Hematopoietic multipotent progenitor cell (in vitro differentiated cells): Measurements from ENCODE around the gene MTARC2. TPM values are rescaled to one million over a fixed set of nuclear protein-coding genes. Genes with fewer than 3 reads are reported as not detected.
A peak's percentile ranks its signal among the peaks of the same experiment; 100 is the strongest.

Experiments
- DNase-seq, 3 donors: peaks; one replicate each; pipeline ENCODE4 v3.0.0-alpha.2; 2011 to 2015; ENCODE audit warnings: low read depth in 2 of 3, low spot score in 2 of 3
- total RNA-seq: library from RNA; depleted of rRNA; stranded (reverse); fragments of >200 nt; gene quantifications from one replicate; pipeline ENCODE4 v1.2.3, GENCODE V29; 2012

The MTARC2 gene
- total RNA-seq, 1 donor, result 0.27 TPM

DNA sequence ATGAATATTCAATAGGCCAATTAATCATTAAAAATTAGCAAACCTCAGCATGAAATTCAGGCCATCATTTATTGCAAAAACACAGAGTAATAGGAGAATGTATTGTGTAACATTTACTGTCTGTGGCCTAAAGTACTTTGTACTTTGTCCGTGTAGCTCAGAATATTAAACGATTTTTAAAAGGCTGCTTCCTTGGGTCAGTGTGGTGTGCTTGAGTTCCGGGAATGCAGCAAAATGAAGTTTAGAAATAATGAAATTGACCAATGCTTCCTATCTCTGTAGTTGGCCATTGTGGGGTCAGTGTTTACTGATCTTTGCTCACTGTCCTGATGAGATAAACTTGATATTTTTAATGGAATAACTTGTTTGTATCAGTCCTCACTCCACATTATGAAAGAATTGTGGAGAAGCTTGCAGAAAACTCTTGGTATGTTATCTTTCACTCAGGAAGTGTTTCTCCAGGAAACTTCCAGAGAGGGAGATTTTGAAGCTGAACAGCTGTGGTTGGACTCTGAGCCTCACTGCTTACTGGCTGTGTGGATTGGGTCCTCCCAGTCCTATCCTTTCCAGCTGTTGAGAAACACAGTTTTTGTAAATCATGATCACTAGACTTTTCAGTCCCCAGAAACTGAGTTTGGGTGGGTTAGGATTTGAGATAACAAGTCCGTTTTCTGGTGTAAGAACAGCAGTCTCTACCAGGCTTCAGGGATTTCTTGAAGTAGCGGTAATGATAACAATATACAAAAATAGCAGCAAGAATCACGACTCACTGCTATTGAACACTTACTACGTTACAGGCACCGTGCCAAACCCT is 19.4 kb downstream of the MTARC2 start:
- no peak for DNase-seq

DNA sequence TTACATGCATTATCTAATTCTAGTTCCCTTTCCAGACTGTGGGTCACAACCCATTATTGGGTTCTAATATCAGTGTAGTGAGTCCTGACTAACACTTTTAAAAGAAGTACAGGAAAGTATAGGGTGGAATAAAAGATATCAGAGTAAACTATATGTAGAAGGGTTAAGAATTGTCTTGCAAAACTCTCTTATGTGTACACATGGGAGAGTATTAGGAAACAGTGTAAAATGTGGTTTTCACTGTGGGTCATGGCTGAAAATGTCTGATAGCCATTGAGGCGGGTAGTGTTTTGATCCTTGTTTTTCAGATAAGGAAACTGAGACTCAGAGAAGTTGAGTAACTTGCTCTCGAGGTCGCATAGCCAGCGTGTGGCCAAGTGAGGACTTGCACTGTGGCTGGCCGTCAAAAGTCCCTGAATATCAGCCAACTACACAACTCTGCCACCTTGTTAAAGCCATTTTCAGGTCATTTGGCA is 20.0 kb downstream of the MTARC2 start:
- DNase-seq, result no peak

DNA sequence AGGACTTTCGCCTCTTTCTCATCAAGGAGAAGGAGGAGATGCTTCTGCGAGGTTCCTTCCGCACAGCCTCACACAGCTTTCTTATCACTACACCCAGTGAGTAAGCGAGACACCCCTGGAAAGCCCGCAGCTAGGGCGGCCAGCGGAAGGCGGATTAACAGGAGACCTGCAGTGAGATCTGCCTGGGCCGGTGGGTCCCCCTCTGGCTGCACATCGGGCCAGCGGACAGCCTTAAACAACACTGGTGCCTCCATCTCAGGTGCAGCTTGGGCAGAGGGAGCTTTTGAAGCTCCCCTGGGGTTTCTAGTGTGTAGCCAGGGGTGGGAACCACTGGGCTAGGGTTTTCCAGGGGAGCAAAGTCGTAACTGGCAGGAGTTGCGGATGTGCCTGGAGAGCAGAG is 21.1 kb downstream of the MTARC2 start:
- no peak for DNase-seq

DNA sequence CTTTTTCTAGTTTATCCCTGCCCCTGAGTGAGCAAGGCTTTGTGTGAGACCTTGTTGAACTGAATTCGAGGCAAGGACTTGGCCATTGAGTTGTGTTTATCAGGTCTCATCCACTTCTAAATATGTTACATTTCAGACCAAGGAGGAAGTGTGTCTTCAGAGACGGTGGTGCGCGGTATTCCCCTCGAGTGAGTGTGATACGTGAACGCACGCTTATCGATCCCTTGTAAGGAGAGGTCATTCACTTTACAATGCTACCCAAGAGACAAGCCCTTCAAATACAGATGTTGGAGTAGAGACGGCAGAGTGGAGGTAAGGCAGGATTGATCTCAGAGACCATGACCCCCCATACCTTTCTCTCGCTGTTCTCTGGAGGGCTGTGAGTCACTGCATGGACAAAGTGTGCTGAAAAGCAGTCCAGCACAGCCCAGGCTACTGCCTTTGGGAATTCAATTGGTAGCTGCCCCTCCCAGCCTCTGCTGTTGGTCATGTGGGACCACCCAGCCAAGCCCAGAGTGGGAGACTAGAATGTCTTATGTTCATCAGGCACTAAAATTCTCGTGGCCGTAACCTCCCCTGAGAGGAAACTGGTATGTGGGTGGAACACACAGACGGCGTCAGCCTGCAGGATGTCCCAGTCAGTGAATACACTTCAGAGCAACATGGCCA is 22.3 kb downstream of the MTARC2 start:
- DNase-seq, result no peak

DNA sequence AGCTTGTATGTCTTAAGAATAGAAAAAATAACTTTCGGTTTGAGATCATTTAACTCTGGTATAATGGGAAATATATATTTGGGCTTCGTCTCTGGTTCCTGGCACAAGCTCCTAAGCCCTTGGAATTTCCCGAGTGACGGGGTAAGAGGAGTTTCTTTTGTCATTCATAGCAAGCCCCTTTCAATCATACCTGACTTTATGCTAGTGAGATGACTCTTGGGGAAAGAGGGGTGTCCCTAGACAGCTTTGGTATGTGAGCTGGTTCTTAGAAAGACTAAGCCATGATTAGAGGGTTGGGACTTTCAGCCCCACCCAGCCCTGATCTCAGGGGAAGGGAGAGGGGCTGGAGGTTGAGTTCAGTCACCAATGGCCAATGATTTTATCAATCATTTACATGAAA is 24.7 kb downstream of the MTARC2 start:
- no peak for DNase-seq

DNA sequence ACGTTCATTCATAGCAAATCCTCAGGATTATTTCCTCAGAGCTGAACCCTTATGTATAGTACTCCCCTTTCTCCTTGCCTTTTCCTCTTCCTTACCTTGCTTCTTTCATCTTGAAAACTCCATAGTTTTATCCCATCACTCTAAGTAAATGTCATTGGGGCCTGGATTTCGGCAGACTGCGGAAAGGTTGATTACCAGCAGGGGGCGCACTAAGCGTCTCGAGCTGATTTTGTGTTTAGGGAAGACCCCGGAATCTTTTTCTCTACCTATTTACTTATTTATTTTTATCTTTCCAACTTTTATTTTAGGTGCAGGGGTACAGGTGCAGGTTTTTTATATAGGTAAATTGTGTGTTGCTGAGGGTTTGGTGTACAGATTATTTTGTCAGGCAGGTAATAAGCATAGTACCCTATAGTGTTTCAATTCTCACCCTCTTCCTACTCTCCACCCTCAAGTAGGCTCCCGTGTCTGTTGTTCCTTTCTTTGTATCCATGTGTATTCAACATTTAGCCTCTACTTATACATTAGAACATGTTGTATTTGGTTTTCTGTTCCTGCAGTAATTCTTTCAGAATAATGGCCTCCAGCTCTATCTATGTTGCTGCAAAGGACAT is 27.2 kb downstream of the MTARC2 start:
- peak; percentile 7 to 56 (median 29) for DNase-seq

DNA sequence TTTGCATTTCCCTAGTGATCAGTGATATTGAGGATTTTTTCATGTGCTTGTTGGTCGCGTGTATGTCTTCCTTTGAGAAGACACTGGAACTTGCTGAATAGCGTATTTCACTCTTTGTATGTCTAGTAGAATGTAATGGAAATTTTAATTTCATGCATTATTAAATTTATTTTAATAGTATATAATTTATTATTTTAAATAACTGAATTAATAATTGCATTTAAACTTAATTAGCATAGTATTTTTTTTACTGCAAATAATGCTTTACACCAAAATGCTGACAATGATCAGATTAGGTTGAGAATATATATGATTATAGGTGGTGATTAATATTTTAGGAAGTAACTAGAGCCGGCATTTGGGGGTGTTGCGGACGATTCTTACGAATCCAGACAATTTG is 28.1 kb downstream of the MTARC2 start:
- no peak for DNase-seq

DNA sequence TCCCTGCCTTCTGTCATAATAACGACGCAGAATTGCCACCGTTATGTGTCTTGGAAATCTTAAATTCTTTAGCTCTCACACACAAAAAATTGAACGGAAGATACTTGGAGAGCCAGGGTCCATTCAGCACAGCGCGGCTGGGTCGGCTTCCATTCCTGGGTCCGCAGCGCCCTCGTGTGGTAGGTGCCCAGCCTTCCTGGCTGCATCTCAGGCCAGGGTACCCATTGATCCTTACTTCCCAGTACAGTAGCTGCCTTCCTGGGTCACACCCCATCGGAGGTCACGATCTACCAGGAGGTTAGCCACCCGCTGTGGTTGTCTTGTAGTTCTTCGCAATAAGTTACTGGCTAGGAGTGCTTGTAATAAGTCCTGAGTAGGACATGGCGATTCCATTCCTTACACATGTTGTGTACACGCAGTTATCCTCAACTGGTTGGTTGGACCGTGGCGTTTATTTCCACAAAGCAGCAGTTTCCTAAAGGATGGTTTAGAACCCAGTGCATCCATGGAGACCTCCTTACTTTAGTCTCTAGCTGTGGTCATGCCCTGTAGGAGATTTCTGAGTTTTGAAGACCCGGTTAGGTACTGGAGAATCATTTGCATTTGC is 28.7 kb downstream of the MTARC2 start:
- peak; percentile 21 to 76 (median 69) for DNase-seq

DNA sequence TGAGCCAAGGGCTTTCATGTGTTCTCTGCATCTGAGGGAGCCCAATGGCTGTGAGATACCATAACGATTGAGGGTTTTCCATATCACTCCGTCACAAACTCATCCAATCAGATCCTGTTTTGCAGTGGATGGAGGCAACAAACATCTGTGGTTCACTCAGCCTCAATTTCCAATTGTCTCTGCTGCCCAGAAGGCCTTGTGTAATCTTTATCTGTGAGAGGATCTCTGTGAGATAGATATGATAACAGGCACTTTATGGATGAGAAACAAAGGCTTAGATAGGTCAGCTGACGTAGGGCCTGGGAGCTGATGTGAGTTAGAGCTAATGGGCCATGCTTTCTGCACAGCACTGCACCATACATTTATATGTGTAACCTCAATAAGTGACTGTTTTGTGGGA is 35.3 kb downstream of the MTARC2 start:
- DNase-seq, result no peak

DNA sequence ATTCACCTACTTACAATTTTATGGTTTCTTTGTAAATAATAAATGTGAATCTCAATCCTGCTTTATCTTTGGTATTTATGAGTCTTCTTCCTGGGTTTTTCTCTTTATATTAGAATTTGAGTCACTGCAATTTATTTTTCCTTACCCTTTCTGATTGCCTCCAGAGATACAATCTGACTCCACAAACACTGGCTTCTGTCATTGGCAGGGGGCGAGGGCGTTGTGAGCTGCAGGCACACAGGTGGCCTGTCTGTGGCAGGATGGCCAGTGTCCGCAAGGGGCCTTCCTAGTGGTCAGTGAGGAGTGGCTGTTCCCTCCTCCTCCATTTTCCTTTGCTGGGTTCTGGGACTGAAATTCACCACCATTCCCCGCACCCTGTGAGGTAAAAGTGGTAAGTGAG is 36.6 kb downstream of the MTARC2 start:
- no peak for DNase-seq

DNA sequence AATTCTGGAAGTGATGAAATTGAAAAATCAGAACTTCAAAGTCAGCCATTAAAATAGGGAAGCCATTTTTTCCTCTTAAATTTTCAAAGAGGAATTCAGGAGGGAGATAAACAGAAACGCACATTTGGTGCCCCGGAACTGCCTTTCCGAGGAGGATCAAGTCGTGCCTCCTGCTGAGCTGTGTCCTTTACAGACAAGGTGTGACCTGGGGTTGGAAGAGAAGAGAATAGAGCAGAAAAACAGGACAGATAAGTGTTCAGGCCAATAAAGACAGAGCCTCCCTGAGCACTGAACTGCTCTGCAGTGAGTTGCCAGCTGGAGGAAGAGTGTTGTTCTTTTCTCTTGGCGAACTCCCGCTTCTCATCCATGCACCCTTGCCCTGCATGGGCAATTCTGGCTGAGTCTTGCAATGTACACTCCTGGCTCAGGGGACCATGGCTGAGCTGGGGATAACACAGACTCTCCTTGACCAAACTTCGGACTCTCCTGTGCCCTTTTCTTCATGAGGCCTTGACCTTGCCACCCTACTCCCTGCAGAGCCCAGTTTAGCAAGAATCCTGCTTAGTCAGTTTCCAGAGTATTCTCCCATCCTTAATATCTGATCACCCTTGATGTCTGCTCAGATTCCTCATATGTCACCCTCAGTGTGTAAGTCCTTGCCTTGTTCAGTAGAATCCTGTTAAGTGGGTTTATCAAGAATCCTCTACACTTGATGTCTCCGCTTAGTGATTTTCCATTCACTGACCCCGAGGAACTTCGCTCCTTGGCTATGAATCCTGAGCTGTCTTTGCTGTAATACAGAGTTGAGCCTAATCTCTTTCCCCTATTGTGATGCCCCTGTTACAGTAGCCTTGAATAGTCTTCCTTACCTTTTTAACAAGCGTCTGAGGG is 37.3 kb downstream of the MTARC2 start:
- DNase-seq, result no peak

DNA sequence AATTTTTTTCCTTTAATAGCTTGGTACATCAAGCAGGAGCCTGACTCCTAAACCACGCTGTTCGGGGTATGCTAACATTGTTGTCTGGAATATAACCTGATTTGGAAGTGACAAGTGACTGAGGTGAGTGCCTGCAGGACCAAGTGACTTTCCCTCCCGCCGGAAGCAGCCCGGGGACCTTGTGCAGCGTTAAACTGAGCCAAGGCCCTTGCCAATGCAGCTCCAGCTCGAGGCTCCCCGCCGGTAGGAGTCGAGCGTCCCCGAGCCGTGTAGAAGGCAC is 37.9 kb downstream of the MTARC2 start:
- DNase-seq, result peak in 1 of 3 donors; percentile 28

DNA sequence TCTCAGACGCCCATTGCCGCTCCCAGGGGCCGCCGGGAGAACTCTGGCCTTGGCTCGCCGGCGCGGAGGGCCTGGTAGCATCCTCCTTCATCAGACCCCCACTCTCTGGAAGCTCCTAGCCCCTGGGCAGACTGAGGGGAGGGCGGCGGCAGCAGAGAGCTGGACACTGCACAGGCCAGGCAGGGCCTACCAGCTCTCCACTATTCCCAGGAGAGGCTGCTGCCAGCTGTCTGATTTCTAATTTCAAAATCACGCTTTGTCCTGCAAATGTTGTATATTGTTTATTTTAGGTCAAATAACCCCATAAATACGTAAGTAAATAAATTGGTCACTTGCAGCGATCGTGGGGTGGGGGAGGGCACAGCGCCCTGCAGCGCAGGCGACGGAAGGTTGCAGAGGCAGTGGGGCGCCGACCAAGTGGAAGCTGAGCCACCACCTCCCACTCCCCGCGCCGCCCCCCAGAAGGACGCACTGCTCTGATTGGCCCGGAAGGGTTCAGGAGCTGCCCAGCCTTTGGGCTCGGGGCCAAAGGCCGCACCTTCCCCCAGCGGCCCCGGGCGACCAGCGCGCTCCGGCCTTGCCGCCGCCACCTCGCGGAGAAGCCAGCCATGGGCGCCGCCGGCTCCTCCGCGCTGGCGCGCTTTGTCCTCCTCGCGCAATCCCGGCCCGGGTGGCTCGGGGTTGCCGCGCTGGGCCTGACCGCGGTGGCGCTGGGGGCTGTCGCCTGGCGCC is 38.4 kb downstream of the MTARC2 start, which contains the start of gene MTARC1:
Gene MTARC1, plus strand, starts transcription at position 577 of the 732 bp plus-strand sequence. Its CDS starts 32 bp downstream, at position 609.
- DNase-seq, result peak in 2 of 3 donors; percentile 44 to 58

DNA sequence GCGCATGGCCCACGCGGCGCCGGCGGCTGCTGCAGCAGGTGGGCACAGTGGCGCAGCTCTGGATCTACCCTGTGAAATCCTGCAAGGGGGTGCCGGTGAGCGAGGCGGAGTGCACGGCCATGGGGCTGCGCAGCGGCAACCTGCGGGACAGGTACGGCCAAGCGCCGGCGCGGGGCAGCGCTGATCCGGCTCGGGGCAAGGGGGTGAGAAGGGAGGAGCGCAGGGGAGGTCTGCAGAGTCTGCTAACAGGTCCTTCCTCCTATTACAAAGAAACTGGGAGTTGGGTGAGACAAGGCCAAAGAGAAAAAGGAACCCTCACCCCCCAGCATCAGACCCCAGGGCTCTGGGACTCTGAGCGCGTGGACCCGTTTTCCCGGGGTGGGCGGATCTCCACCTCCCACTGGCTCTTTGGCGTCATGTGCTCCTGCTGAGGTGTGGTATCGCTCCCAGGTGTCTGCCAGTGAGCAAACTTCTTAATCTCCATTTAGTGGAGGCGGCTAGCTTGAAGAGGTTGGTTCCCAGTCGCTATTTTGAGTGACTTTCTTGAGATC is 39.0 kb downstream of the MTARC2 start:
- peak in 2 of 3 donors; percentile 7 to 14 for DNase-seq

DNA sequence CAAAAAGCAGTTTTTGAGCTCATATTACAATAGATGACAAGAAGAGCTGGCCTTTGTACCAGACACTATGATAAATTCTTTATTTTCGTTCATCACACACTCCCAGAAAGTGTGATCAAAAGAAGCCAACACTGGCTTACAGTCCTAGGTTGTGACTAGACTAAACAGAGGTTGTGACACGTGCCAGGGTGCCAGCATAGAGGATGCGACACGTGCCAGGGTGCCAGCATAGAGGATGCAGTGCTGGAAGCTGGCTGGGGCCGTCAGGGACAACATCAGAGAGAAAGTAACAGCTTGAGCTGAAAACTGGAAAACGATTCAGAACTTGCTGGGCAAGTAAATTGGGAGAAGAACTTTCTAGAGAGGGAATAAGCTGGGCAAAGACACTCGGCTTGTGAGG is 40.8 kb downstream of the MTARC2 start:
- no peak for DNase-seq

DNA sequence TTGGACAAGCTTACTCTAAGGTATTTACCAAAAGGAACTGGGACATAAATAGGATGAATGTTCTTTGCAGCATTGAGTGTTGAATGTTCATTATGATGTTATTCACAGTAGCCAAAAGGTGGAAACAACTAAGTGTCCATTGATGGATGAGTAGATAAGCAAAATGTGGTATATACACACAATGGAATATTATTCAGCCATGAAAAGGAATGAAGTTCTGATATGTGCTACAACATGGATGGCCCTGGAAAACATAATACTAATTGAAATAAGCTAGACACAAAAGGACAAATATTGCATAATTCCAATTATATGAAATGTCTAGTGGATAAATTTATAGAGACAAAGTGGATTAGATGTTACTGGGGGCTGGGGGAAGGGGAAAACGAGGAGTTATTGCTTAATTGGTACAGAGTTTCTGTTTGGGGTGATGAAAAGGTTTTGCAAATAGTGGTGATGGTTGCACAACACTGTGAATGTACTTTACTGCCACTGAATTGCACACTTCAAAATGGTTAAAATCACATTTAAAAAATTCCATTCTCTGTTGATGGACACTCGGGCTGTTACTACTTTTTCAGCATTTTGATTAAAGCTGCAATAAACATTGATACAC is 41.5 kb downstream of the MTARC2 start:
- DNase-seq, result no peak

DNA sequence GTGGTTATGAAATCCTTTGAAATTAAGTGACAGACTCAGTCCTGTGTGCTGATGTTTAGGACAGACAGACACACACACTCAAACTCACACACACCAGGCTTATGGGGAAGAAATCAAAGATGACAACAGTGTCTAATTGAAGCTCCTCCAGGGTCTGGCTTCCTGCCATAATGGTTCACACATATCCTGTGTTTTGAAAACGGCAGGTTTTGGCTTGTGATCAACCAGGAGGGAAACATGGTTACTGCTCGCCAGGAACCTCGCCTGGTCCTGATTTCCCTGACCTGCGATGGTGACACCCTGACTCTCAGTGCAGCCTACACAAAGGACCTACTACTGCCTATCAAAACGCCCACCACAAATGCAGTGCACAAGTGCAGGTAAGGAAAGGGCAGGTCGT is 43.2 kb downstream of the MTARC2 start:
- DNase-seq, result peak in 1 of 3 donors; percentile 7

DNA sequence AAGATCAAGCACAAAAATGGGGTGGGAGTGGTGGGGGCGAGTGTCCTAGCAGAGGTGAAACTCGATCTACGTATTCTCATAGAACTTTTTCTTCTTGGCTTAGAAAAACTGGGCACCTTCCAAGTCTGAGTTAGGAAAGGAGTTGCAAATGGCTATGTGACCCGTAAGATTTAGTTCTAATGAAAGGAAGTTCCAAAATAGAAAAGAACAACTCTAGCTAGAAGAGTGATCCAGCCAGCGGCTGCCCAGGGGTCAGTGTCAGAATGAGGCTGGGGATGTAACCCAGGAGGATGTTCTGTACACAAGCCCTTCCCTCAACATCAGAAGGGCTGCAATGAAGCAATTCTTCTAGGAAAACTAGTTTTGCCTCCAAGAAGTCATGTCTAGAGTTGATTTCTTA is 43.8 kb downstream of the MTARC2 start:
- DNase-seq, result no peak

DNA sequence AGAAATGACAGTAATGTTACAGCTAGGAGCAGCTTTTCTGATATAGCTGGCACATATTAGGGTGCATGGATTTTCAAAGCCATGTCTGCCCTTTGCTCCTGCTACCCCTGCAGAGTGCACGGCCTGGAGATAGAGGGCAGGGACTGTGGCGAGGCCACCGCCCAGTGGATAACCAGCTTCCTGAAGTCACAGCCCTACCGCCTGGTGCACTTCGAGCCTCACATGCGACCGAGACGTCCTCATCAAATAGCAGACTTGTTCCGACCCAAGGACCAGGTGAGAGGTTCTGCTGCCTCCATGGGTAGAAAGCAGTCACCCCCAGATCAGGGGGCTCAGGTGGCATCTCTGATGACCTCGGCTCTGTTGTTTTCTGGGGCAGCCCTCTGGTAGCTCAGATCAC is 48.4 kb downstream of the MTARC2 start:
- no peak for DNase-seq
